EH (cell line): ENCODE measurements around the gene PREX1.

Source experiments
- DNase-seq: peaks from one replicate; pipeline ENCODE4 v3.0.0-alpha.2; 2015; ENCODE audit warnings: low read depth

The PREX1 gene

DNA sequence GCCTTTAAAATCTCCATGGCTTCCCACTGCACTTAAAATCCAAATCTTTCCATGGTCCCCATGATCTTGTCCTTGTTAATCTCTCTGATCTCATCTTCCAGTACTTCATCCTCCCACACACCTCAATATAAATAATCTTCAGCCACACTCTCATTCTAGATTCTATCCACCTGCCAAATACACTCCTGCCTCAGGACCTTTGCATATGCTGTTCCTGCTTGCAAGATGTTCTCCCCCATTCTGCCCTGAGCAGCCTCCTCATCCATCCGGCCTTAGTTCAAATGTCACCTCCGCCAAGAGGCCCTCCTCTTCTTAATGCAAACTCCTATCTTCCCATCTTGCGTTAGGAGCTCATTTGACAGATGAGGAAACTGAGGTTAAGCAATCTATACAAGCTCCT lies 77.4 kb downstream of the PREX1 start:
- DNase-seq = no peak

DNA sequence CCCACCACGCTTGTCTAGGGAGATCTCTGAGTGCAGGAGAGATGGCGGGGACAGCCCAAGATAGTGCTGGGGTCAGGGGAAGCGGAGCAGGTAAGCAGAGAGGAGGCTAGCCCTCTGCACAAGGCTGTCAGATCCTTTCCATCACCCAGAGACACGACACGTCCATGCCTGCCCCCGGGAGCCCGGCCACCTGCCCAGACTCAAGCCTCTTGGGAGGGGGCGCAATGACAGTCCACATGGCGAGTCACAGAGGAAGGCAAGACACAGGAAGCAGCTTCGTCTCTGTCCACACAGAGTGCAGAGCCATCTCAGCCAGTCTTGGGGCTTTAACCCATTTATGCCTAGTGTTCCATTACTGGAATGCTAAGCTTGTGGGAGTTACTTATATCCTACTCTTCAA lies 78.4 kb downstream of the PREX1 start:
- DNase-seq = no peak

DNA sequence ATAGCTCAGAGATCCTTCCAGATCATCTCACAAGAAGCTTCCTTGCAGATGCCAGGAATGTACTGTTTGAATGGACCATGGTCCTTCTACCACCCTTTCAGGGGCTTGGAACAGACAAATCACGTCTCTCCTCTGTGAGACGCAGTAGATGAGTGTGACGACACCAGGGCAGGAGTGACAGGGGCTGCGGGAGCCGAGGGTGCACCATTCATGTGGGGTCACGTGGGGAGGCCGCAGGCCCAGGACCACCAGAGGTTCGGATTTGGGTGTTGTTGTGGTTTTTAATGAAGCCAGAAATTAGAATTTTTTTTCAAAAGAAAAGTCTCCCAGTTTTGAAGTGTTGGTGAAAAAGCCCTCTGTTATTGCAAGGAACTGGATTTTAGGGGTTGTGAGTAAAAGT lies 79.2 kb downstream of the PREX1 start:
- DNase-seq = no peak

DNA sequence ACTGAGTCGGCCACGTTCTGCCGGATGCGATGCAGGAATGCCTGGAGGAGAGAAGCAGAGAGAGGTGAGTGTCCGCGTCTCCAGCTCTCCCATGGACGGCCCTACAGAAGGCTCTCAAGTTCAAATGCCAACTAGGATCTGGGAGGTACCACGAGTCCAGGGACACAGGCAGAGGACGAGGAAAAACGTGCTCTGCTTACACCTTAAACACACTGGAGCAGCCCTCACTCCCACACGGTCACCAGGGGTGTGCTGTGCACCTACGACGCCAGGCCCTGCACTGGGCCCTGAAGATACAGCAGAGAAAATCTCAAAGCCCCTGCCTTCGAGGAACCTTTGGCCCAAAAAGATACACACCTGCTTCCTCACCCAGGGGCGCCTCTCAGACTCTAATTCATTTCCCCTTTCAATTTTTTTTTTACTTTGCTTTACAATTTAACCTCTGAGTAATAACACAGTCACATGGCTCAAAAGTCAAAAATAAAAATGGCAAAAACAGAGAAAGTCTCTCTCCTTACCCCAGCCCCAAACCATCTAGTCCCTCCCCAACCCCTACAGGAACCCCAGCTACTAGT lies 79.9 kb downstream of the PREX1 start:
- no peak for DNase-seq

DNA sequence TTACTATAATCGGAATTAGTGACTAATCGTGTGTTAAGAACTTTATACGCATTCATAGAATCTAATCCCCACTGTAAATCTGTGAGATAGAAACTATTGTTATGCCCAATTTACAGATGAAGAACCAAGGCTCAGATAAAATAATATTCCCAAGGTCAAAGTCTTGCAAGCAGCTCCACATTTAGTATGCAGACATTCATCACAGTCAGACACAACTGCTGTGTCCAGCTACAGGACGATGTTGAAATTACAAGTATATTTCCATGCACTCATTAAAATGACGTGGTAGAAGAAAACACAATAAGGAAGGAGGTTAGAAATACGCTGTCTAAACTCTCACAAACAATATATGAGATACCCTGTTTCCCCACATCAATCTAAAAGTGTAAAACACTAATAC lies 82.5 kb downstream of the PREX1 start:
- DNase-seq = no peak

DNA sequence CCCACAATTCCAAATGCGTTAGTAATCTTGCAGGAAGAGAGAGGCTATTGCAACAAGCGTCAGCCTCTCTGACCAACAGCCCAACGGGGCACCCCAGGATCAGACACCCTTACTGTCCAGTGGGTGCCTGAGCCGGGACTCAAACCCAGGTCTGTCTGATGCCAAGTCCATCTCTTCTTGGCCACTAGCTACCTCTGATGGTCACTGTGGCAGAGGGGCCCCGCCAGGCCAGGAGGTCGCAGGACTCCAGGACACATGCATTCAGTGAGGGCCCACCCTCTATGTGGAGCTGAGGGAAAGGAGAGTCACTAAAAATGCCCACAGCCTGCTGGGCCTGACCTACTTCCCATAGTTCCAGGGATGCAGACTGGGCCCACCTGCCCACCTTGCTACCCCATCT lies 83.3 kb downstream of the PREX1 start:
- DNase-seq = no peak

DNA sequence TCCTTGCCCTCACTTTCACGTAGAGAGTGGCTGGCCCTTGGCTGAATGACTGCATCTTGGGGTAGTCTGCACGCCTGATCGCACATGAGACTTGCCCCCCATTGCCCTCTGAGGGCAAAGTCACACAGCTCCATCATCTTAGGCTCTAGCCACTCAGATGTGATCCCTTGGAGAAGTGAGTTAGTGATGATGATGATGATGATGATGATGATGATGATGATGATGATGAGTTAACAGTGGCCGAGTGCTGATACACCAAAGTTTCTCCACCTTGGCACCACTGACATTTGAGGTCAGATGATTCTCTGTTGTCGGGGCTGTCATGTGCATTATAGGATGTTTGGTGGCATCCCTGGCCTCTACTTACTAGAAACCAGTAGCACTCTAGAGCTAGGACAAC lies 84.0 kb downstream of the PREX1 start:
- DNase-seq = no peak

DNA sequence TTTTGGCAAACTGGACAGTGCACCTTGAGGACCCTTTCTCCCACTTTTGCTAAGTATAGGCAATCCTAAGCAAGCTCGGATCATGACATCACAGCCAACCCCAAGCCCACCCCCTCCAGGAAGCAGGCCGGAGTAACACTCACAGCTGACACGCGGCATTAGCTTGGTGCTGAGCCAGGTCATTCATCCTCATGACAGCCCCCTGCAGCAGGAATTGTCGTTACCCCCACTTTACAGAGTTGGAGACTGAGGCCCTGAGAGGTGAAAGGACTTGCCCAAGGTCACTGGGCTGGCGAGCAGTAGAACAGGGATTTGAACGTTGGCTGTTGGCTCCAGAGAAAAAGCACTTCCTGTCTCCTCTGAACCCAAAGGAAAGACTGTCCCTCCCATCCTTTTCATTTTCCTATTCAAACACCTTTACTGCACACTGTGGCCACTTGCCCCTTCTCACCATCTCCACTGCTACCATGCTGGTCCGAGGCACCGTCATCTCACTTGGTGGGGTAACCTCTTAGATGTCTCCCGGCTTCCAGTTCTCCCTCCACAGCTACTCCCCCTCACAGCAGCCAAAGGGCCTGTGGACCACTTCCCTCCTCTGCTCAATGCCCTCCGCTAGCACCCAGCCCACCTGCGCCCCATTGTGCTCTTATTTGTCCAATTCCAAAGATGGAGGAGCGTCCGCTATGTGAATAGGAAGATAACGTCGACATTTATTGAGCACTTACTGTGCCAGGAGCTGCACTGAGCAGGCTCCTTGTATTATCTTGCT lies 84.7 kb downstream of the PREX1 start:
- DNase-seq = no peak

DNA sequence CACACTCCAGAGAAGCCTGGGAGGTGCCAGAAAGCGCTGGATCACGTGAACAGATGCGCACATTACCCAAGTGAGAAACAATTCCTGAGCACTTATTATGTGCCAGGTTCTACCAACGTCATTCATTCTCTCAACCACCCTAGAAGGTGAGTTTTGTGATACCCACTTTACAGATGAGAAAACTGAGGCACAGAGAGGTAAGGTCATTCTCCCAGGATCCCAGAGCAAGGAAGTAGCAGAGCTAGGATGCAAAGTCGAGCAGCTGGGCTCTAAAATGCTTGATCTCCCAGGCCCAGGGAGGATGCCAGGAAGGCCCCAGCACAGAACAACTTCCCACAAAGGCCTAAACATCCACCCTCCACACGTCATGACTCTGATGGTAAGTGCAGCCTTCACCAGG lies 85.6 kb downstream of the PREX1 start:
- DNase-seq = no peak

DNA sequence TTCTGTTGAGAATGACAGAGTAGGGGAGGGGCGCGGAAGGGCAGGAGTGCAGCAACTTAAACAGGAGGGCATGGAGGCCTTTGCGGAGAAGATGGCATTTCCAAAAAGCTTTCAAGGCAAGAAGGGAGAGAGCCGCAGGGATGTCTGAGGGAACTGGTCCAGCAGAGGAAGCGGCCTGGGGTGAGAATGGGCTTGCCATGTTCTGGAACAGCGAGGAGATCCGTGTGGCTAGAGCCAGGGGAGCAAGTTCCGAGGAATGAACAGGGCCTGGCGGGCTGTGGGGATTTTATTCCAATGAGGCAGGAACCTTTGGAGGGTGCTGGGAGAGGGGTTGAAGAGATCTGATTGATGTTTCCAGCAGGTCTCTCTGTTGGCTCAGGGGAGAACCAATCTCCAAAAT lies 86.1 kb downstream of the PREX1 start:
- no peak for DNase-seq

DNA sequence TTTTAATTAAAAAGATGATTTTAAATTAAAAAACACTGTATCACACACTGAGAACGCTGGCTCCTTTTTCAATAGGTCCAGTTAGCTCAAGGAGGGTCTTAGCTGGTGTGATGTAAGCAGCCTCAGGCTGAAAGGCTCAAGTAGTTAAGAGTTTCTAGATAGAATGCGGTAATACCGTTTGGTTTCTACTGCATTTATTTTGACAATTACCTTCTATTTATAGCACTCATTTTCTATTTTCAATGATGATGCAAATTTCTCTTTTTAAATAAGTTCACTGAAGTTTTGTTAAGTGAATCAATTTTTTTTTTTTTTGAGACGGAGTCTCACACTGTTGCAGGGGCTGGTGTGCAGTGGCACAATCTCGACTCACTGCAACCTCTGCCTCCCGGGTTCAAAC lies 87.1 kb downstream of the PREX1 start:
- no peak for DNase-seq

DNA sequence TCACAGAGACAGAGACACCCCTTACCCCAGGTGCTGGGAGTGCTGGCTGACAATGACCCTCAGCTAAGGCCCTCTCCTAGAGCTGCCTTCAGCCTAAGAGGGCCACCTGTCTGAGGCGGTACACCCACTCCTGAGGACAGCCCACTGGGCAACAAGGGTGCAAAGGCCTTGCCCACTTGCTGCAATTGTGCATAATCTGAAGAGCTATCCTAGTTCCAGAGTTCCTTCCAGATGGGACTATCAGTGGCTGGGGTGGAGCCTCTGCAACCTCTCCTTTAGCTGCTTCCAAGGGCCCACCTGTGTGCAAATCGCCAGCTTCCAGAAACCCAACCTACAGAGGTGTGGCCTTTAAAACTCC lies 87.5 kb downstream of the PREX1 start:
- no peak for DNase-seq

DNA sequence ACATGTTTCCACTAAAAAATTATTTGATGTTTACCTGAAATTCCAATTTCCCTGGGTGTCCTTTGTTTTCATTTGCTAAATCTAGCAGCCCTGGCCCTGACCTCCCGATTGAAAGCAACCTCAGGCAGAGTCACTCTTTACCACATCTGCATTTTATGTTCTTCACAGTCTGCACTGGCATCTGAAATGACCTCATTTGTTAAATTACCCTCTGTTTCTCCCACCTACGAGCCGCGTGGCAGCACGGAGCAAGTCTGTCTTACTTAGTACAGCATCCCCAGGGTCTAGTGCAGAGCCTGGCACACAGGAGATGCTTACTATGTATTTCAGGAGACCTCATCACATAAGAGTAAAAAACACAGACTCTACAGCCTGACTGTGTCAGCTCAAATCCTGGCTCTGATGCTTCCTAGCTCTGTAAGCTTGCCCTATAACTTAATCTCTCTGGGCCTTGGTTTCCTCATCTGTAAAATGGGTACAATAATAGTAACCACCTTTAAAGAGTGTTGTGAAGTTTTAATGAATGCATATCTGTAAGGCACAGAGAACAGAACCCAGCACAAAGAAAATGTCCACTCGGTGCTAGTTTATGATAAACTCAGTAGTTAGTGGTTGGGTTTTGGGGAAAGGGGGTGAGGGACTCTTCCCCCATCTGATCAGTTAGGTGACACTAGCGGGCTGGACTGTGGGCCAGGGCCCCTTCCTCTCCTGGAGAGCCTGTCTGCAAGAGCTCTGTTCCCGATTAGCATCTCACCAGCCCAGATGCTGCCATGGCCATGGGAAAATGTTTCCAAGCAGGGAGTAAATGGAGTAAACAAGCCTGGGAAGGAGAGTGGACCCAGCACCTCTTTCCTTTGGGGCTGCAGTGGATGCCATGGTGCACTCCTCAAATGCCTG lies 88.2 kb downstream of the PREX1 start:
- DNase-seq = no peak

DNA sequence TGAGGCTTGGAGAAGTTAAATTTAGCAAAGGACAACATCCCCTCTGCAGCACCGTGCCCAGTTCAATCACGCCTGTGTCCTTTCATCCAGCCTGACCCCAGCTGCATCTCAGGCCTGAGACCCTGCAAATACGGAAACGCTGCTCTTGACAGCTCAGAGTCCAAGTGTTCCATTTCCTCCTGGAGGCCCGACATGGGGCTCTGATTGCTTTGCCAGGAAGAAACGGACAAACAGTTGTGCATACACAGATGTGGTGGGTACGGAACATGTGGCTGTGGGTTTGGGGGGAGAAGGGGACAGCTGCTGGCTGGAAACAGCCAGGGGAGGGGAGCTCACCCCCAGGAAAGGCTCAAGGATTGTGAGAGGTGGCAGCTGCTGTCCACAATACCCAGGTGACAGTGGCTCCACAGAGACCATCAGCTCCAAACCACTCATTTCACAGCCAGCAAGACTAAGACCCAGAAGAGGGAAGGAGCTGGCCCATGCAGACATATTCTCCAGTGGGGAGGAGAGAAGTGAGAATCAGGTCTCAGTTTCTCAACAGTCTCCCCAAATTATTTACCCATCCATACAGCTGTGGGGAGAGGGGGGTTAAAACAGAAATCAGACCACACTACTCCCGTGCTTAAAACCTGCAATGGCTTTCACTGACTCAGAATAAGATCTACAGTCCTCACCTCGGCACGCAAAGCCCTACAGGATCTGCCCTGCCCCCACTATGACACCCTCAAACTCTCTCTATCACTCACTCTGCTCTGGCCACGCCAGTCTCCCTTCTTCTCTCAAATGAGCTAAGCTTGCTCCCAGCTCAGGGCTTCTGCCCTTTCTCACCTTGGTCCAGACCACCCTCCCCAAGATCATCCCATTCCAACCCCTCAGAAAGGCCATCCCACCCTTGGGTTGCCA lies 89.1 kb downstream of the PREX1 start:
- DNase-seq = no peak

DNA sequence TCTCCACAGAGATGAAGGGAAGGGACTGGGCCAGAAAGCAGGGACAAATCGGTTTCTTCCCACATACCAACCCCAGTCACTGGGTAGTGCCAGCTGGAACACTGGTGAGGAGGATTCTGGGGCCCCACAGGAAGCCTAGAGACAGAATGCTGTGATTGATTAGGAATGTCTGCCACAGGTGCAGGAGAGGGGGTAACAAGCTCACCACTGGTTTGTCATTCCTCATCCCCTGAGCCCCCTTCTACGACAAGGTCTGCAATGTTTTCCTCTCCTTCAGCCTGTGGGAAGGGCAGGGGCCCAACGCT lies 89.8 kb downstream of the PREX1 start:
- no peak for DNase-seq

DNA sequence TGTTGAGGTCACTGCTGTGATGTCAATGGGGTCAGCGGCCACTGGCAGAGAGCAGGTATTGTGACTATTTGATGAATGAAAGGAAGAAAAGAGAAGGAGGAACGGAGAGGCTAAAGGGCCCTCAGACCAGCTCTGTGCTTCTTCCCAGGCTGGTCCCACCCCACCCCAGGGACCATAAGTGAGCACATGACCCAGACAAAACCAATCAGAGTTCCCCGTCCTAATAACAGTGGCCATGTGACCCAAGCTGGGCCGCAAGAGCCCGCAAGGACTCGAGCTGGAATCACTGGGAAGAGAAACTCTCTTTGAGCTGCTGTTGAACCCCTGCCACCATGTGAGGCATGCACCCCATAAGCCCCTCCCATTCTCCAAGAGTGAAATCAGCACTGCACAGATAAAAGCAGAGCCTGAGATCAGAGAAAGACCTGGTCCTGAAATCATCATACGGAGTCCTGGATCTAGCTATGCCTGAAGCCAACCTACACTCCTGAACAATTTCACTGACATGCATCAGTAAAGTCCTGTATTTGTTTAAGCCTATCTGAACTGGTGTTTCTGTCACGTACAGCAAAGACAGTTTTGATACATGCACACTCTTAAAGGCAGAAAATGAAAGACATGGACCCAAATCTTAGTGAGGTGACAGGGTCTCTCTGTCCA lies 90.2 kb downstream of the PREX1 start:
- no peak for DNase-seq

DNA sequence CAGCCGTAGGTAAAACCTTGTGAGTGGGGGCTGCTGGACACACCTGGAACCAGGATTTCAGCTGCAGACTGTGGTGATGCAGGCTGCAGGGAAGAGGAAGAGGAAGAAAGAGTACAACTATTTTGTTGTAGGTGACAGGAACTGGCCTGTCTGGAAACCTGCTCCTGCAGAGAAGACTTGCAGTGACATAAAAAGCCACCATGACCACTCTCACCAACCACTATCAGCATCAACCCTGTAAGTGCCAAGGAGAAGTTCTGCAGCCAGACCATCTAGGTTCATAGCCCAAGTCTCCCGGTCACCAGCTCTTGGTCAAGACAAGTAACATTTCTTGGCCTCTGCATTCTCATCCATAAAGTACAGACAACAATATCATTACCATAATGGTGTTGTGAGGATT lies 91.2 kb downstream of the PREX1 start:
- no peak for DNase-seq

DNA sequence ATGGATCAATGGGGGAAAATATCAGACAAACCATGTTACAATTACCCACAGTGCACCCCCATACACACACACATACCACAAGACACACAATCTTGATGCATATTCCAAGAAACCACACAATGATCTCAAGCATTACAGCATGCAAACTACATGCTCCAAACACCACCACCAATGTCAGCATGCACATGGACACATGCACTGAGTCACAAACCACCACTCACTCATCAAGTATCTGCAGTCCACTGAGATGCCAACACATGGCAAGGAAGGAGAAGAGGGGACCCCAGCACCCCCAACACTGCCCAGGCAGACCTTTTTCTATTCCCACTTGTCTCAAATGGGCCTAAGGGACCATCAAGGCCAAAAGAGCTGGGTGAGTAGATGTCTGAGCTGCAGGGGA lies 91.6 kb downstream of the PREX1 start:
- no peak for DNase-seq

DNA sequence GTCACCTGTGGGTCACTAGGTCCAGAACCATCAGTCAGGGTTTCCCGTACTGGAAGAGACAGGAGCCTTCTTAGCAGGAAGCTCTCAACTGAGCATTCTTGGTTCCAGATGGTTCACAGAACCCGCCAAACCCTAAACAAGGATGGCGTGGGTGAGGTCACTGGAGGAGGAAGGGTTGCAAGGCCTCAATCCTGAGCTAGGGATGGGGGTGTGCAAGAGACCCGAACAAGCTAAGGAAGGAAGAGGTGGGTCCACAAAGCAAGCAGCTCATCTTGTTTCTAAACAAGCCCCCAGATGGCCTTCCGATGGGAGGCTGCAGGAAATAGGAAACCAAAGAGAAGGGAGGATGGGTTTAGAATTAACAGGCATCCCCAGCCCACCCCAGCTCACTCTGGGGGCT lies 92.7 kb downstream of the PREX1 start:
- no peak for DNase-seq

DNA sequence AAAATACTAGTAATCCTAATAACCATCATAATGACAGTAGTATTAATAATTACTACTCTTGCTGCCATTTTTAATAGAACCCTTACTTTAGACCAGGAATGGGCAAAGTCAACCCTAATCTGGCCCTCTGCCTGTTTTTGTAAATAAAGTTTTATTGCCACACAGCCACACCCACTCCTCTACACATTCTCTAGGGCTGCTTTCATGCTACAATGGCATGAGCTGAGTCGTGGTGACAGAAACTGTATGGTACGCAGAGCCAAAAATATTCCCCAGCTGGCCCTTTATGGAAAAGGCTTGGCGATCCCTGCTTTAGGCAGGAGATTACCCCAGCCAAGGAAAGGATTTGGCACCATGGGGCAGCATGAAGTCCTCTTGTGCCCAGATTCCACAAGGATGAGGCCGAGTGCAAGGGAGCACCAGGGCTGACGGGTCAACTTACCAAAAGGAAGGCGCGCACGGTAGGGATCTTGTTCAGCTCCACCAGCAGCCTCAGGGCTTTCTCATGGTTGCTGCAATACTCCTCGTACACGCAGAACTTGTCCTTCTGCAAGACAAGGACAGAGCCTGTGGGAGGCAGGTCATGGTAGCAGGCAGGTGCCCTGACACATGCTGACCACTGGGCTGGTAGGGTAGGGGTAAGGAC lies 93.6 kb downstream of the PREX1 start:
- DNase-seq = peak; percentile 15

DNA sequence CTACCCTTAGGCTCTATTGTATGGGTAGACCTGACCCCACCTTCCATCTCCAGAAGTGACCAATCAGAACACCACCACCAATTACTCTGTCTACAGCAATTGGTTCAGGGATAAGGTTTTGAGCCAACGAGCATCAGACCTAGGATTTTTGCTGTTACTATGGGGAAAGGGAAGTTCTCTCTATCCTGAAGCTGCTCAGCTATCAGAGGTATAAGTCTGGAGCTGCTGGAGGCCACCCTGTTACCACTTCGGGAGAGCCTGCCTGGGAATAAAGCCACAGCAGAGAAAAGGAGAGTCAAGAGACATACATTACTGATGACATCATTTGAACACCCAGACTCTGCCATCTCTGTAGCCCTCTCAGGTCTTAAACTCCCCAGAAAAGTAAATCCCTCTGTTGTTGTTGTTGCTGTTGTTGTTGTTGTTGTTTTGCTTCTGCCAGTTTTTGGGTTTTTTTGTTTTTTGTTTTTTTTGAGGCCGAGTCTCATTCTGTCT lies 94.5 kb downstream of the PREX1 start:
- DNase-seq = peak; percentile 28
